AG09309 (cell line): ENCODE measurements around the gene GRIN2A.

Source experiments
- DNase-seq: peaks from one replicate; pipeline ENCODE4 v3.0.0-alpha.2; 2010; ENCODE audit warnings: low read depth
- H3K4me3 ChIP-seq: 2 replicates; pipeline ENCODE4 v1.5.1; 2011; ENCODE audit warnings: mild to moderate bottlenecking, low read depth, low read length, moderate library complexity; ENCODE audit not compliant: control insufficient read depth
- TF ChIP-seq, protein P1 (sequence below): IDR thresholded peaks from 2 replicates; pipeline ENCODE4 v1.5.1; 2011; ENCODE audit warnings: mild to moderate bottlenecking, low read depth, low read length, inconsistent platforms; ENCODE audit not compliant: insufficient read depth, control insufficient read depth; ENCODE audit errors: missing control alignments

Gene GRIN2A

DNA sequence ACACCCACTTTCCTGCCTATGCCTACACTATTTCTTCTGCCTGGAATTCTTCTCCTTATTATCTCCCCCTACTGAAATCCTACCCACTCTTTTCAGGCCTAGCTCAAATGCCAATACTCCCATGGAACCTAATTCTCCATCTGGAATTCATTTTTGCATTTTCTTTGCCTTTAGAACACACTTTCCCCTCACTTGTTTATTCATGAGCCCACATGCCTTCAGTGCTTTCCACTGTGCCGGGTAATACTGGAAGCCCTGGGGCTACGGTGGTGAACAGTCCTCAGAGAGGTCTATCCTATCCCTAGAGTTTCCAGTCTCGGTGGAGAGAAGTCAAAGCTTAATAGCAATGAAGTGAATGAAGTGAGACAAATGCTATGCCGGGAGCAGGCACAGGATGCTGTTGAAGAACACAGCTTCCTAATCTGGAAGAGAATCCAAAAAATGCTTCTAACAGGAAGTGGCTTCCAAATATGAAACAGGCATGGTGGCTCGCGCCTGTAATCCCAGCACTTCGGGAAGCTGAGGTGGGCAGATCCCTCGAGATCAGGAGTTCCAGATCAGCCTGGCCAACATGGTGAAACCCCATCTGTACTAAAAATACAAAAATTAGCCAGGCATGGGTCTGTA lies 322.4 kb downstream of the GRIN2A start:
- no peak overlapping the region for H3K4me3 ChIP-seq
- DNase-seq, result no peak
- TF ChIP-seq, protein P1, sequence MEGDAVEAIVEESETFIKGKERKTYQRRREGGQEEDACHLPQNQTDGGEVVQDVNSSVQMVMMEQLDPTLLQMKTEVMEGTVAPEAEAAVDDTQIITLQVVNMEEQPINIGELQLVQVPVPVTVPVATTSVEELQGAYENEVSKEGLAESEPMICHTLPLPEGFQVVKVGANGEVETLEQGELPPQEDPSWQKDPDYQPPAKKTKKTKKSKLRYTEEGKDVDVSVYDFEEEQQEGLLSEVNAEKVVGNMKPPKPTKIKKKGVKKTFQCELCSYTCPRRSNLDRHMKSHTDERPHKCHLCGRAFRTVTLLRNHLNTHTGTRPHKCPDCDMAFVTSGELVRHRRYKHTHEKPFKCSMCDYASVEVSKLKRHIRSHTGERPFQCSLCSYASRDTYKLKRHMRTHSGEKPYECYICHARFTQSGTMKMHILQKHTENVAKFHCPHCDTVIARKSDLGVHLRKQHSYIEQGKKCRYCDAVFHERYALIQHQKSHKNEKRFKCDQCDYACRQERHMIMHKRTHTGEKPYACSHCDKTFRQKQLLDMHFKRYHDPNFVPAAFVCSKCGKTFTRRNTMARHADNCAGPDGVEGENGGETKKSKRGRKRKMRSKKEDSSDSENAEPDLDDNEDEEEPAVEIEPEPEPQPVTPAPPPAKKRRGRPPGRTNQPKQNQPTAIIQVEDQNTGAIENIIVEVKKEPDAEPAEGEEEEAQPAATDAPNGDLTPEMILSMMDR, result no peak

DNA sequence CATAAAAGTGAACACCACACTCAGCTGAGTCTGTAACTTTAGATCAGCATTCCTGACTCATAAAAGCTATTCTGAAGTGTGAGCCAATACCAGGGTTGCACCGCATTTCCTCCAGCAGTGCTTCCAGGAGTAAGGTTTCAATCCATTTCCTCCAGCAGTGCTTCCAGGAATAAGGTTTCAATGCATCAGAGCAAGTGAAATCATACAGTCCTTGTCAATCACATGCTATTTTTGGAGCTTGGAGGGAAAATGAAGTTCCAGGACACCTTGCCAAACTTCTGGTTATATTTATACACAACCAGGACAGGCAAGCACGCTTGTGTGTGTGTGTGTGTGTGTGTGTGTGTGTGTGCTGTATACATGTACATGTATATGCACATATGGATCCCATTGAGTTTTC lies 327.6 kb downstream of the GRIN2A start:
- peak; percentile 11 for DNase-seq
- no peak overlapping the region for H3K4me3 ChIP-seq
- TF ChIP-seq, protein P1, result no peak

DNA sequence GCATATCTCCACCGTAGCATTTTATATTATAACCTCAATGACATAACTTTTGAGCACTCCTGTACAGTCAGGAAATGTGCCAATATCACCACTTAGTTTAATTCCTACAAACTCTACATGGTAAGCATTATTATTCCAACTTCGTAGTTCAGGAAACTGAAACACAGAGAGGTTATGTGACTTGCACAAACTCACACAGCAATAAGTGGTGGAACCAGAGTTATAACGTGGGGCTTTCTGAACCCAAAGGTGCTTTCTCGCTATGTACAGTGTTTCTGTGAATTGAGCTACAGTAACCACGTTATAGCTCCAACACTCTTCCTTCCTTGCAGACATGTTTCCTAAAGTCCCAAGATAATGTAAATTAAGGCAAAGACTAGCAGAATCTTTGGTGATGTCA lies 330.2 kb downstream of the GRIN2A start:
- no peak for DNase-seq
- H3K4me3 ChIP-seq, result no peak overlapping the region
- TF ChIP-seq, protein P1, result no peak

DNA sequence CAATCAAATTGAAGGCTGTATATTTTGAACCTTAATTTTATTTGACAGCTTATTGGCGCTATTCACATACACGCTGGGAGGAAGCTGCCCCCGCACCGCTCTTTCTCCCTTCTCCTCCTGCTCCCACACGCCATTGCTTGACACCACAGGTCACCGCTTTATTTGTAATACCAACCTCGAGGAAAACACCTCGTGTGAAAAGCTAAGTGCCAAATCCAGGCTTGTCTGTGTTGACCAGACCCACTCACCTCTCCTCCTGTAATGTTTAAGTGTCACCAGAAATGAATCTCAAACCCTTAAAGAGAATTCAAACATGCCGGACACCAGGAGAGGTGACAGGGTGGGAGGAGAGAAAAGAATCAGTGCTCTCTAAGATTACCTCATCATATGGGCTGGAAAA lies 331.4 kb downstream of the GRIN2A start:
- TF ChIP-seq, protein P1, result no peak
- DNase-seq, result no peak
- no peak overlapping the region for H3K4me3 ChIP-seq

DNA sequence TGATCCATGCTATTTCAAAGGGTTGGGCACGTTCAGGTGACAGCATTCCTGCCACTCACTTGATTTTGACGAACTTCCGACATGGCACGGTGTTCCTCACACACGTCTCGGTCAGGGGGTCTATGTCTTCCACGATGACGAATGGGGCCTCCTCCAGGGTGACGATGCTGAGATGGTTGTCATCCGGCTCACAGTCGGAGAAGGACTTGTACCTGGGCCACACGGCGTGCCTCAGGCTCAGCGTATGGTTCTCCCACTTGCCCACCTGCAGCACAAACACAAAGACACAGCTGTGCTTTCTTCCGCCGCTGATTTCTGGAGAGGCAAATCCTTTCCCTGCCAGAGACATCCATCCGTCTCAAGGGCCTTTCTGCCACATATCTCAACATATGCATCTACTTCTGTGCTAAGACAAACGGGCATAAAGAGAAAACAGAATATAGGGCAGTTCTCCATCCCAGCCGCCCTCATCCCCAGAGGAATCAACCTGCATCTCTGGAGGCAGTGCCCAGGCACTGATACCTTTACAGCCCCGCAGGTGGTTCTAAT lies 332.5 kb downstream of the GRIN2A start:
- no peak for DNase-seq
- no peak overlapping the region for H3K4me3 ChIP-seq
- TF ChIP-seq, protein P1, result no peak

DNA sequence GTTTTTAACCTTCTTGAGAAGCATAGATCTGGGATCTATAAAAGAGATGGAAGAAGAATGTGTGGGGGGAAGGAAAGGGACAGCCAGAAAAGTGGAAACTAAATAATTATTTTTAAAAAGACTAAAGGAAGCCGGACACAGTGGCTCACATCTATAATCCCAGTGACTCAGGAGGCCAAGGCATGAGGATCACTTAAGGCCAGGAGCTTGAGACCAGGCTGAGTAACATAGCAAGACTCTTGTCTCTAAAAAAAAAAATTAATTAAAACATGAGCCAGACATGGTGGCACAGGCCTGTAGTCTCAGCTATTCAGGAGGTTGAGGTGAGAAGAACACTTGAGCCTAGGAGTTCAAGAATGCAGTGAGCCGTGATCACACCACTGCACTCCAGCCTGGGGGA lies 335.1 kb downstream of the GRIN2A start:
- TF ChIP-seq, protein P1, result no peak
- no peak for DNase-seq
- no peak overlapping the region for H3K4me3 ChIP-seq
